A673 (cell line): ENCODE results near the gene SPAST.

Experiments
- EZH2 ChIP-seq: fragments of 200-600 bp; sonication (generic); IDR thresholded peaks from 2 replicates; pipeline ENCODE4 v1.6.1; 2017; ENCODE audit warnings: borderline replicate concordance, low read depth, mild to moderate bottlenecking, mixed read lengths, antibody characterized with exemption, low read length; ENCODE audit not compliant: poor library complexity, severe bottlenecking
- TF ChIP-seq, protein P1 (sequence below): fragments of 300-800, 200-600 bp; sonication (generic); conservative IDR thresholded peaks from 2 replicates; pipeline ENCODE4 v1.5.1; 2017; ENCODE audit warnings: low read depth, mild to moderate bottlenecking, antibody characterized with exemption, low read length, moderate library complexity, mixed read lengths

- TF ChIP-seq, protein P1, sequence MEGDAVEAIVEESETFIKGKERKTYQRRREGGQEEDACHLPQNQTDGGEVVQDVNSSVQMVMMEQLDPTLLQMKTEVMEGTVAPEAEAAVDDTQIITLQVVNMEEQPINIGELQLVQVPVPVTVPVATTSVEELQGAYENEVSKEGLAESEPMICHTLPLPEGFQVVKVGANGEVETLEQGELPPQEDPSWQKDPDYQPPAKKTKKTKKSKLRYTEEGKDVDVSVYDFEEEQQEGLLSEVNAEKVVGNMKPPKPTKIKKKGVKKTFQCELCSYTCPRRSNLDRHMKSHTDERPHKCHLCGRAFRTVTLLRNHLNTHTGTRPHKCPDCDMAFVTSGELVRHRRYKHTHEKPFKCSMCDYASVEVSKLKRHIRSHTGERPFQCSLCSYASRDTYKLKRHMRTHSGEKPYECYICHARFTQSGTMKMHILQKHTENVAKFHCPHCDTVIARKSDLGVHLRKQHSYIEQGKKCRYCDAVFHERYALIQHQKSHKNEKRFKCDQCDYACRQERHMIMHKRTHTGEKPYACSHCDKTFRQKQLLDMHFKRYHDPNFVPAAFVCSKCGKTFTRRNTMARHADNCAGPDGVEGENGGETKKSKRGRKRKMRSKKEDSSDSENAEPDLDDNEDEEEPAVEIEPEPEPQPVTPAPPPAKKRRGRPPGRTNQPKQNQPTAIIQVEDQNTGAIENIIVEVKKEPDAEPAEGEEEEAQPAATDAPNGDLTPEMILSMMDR: no peak
- no peak for TF ChIP-seq EZH2
Observed at GRCh38 chr2:32061430-32061829, 1.9 kb upstream of the SPAST start.
